Activated naive CD8-positive, alpha-beta T cell treated with anti-CD3 and anti-CD28 coated beads, Interleukin-2, amount 50 U/mL, for 16 hours (primary cell): ENCODE measurements around the gene IL34.
"Not testable (repeated sequence)": the region's sequence is repeated elsewhere in the genome, so short reads cannot be mapped to it uniquely, and the experiment has no call there.

ENCODE experiments used
- DNase-seq: peaks from one replicate; pipeline ENCODE4 v3.0.0-alpha.2; 2020; ENCODE audit warnings: low read depth, low spot score

Gene IL34

DNA sequence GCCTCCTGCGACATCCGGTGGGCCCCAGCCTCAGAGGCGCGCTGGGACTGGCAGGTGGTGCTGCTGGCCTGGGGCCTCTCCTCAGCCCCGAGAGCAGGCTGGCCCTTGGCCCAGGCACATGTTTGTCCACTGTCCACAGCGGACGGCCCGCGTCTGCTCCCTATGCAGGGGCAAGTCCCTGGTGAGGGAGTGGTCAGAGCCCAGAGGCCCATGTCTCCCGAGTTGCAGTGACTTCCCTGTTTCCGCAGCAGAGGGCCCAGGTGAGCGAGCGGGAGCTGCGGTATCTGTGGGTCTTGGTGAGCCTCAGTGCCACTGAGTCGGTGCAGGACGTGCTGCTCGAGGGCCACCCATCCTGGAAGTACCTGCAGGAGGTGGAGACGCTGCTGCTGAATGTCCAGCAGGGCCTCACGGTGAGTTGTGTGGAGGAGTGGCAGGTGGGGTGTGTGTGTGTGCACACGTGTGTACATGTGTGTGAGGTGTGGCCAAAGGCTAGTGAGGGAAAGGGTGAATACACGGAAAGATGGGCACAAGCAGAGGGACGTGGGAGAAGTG, 10.4 kb downstream of the IL34 start:
- no peak for DNase-seq

DNA sequence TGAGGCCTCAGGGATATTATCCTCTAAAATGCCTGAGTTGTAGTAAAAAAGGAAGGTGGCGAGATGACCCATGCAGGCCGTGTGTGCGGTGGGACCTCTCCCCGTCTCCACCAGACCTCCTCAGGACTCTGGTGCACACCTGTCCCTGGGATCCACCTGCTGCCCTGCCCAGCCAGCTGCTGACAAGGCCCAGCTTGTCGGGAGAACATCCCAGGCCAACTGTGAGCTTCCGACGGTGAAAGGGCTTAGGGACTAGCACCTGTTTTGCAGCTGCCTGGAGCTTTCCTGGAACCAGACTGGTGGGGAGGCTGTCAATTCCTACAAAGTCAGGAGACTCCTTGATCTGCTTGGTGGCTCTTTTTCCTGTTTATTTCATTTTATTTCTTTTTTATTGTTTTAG, 11.6 kb downstream of the IL34 start:
- no peak for DNase-seq

- no peak for DNase-seq
Measured at GRCh38 chr16:70658921-70659320, 12.6 kb downstream of the IL34 start.

GRCh38 chr16:70659546-70659945, 13.2 kb downstream of the IL34 start:
- no peak for DNase-seq

DNA sequence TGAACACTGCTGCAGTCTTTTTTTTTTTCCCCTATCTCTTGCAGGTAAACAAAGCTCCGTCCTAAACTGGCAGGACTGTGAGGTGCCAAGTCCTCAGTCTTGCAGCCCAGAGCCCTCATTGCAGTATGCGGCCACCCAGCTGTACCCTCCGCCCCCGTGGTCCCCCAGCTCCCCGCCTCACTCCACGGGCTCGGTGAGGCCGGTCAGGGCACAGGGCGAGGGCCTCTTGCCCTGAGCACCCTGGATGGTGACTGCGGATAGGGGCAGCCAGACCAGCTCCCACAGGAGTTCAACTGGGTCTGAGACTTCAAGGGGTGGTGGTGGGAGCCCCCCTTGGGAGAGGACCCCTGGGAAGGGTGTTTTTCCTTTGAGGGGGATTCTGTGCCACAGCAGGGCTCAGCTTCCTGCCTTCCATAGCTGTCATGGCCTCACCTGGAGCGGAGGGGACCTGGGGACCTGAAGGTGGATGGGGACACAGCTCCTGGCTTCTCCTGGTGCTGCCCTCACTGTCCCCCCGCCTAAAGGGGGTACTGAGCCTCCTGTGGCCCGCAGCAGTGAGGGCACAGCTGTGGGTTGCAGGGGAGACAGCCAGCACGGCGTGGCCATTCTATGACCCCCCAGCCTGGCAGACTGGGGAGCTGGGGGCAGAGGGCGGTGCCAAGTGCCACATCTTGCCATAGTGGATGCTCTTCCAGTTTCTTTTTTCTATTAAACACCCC, 13.8 kb downstream of the IL34 start:
- DNase-seq = no peak

- DNase-seq = no peak
Measured at GRCh38 chr16:70660672-70661350, 14.5 kb downstream of the IL34 start.

DNA sequence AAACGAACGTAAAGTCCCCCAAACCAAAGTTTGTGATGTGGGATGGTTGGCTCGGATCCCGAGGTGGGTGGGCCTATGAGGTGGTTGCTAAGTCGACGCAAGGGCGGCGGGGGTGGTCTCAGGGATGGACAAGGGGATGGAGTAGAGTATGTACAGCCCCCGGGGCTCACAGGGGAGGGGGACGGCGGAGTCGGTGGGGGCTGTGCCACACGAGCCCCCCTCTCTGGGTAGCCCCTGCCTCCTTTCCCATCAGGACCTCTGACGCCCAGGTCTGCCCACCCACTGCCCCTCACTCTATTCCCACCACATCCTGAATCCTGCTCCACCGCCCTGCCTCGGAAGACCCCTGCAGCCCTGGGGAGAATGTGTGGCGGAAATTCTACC, 15.2 kb downstream of the IL34 start:
- no peak for DNase-seq

DNA sequence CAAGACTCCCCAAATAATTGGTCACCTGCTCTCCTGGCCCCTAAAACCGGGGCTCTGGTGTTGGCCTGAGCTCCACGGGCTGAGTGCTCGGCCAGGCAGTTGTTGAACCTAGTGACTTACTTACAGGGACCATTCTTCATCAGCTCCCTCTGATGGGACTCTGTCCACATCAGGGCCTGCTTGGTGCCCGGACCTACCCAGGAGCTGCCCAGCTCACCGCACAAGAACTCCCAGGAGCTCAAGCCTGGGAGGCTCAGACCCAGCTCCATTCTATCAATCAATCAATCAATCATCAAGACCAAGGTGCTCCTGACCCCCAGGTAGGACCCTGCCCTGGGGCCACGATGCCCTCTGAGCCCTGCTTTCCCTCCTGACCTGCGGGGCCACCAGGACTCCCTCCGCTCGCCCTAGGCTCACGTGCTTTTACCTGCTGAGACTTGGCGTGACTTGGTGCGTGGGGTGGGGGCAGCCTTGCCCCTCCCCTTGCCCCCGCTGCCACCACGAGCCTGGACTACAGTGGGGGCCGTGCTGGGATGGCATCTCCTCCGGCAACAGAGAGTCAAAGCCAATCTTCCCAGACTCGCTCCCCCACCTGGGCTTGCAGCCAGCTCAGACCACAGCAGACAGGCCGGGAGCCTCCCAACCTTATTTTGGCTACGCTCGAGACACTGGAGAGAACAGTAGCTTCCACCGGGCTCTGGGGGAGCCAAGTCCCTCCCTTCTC, 15.7 kb downstream of the IL34 start:
- no peak for DNase-seq

- no peak for DNase-seq
Measured at GRCh38 chr16:70662991-70663523, 16.7 kb downstream of the IL34 start.

GRCh38 chr16:70663524-70664324, 17.4 kb downstream of the IL34 start:
- DNase-seq = no peak

GRCh38 chr16:70664325-70665112, 18.2 kb downstream of the IL34 start:
- DNase-seq = no peak

GRCh38 chr16:70665113-70665694, 18.8 kb downstream of the IL34 start:
- DNase-seq = no peak

GRCh38 chr16:70665806-70666735, 19.7 kb downstream of the IL34 start:
- no peak for DNase-seq

DNA sequence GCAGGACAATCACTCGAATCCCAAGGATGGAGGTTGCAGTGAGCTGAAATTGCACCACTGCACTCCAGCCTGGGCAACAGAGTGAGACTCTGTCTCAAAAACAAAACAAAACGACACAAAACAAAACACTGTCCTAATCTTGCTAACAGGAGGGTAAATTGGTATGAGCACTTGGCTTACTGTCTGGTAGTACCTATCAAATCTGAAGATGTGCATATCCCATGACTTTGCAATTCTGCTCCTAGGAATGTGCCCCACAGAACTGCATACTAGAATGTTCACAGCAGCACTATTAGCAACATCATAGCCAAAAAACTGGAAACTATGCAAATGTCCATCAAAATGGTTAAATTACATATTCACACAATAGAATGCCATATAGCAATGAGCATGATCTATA, 23.8 kb downstream of the IL34 start:
- DNase-seq = no peak

DNA sequence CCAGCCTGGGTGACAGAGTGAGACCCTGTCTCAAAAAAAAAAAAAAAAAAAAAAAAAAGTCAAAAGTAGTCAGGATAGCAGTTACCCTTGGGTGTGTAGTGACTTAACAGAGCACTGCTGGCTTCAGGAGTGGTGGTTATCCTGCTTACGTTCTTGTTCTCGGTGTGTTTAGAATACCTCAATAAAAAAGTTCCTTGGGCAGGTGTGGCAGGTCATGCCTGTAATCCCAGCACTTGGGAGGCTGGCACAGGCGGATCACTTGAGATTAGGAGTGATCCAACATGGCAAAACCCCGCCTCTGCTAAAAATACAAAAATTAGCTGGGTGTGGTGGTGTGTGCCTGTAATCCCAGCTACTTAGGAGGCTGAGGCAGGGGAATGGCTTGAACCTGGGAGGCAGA, 24.6 kb downstream of the IL34 start:
- not testable (repeated sequence) for DNase-seq

GRCh38 chr16:70674221-70675014, 28.1 kb downstream of the IL34 start:
- no peak for DNase-seq

GRCh38 chr16:70675851-70676513, 29.6 kb downstream of the IL34 start:
- DNase-seq = no peak
